ENCODE data around the gene FAM83G. TPM values are rescaled to one million over a fixed set of nuclear protein-coding genes. Genes with fewer than 3 reads are reported as not detected.

The FAM83G gene
- total RNA-seq, 1 experiment from 2014 or later: 31.4 TPM

DNA sequence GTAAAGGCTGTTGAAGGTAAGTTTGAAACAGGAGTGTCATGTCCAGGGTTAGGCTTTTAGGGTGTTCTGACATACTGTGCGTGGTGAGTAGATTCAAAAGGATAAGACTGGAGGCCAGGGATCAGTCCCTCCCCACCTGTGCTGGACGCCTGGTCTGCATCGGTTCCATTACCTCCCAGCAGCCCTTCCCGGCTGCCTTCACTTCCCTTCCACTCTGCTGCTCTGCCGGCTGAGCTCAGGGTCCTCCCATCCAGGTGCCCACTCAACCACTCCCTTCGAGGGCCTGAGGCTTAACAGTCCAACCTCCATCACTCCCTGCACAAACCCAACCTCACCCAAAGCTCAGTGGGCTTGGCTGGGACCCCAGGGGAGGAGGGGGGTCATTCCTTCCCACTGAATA, 56.7 kb downstream of the FAM83G start (continued):
- TF ChIP-seq E2F5 (CRISPR knock-in tag; IDR thresholded peaks at IDR 0.05) (no peak), ZNF416 (CRISPR knock-in tag; IDR thresholded peaks at IDR 0.05) (no peak), GRHL2 (CRISPR knock-in tag; IDR thresholded peaks at IDR 0.05; ENCODE audit: insufficient replicate concordance, severe bottlenecking) (no peak), ETV6 (CRISPR knock-in tag; IDR thresholded peaks at IDR 0.05) (no peak), ESRRA (CRISPR knock-in tag; IDR thresholded peaks at IDR 0.05; ENCODE audit: borderline replicate concordance) (no peak), MXD4 (CRISPR knock-in tag; IDR thresholded peaks at IDR 0.05; ENCODE audit: borderline replicate concordance) (no peak), NFYB (CRISPR knock-in tag; conservative IDR thresholded peaks at IDR 0.05; ENCODE audit: low read depth) (no peak), FOXP4 (CRISPR knock-in tag; IDR thresholded peaks at IDR 0.05) (no peak)
- TF ChIP-seq, protein P1, sequence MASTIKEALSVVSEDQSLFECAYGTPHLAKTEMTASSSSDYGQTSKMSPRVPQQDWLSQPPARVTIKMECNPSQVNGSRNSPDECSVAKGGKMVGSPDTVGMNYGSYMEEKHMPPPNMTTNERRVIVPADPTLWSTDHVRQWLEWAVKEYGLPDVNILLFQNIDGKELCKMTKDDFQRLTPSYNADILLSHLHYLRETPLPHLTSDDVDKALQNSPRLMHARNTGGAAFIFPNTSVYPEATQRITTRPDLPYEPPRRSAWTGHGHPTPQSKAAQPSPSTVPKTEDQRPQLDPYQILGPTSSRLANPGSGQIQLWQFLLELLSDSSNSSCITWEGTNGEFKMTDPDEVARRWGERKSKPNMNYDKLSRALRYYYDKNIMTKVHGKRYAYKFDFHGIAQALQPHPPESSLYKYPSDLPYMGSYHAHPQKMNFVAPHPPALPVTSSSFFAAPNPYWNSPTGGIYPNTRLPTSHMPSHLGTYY (CRISPR knock-in tag; IDR thresholded peaks at IDR 0.05): no peak
- TF ChIP-seq, protein P2, sequence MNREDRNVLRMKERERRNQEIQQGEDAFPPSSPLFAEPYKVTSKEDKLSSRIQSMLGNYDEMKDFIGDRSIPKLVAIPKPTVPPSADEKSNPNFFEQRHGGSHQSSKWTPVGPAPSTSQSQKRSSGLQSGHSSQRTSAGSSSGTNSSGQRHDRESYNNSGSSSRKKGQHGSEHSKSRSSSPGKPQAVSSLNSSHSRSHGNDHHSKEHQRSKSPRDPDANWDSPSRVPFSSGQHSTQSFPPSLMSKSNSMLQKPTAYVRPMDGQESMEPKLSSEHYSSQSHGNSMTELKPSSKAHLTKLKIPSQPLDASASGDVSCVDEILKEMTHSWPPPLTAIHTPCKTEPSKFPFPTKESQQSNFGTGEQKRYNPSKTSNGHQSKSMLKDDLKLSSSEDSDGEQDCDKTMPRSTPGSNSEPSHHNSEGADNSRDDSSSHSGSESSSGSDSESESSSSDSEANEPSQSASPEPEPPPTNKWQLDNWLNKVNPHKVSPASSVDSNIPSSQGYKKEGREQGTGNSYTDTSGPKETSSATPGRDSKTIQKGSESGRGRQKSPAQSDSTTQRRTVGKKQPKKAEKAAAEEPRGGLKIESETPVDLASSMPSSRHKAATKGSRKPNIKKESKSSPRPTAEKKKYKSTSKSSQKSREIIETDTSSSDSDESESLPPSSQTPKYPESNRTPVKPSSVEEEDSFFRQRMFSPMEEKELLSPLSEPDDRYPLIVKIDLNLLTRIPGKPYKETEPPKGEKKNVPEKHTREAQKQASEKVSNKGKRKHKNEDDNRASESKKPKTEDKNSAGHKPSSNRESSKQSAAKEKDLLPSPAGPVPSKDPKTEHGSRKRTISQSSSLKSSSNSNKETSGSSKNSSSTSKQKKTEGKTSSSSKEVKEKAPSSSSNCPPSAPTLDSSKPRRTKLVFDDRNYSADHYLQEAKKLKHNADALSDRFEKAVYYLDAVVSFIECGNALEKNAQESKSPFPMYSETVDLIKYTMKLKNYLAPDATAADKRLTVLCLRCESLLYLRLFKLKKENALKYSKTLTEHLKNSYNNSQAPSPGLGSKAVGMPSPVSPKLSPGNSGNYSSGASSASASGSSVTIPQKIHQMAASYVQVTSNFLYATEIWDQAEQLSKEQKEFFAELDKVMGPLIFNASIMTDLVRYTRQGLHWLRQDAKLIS (CRISPR knock-in tag; IDR thresholded peaks at IDR 0.05; ENCODE audit: borderline replicate concordance): no peak

DNA sequence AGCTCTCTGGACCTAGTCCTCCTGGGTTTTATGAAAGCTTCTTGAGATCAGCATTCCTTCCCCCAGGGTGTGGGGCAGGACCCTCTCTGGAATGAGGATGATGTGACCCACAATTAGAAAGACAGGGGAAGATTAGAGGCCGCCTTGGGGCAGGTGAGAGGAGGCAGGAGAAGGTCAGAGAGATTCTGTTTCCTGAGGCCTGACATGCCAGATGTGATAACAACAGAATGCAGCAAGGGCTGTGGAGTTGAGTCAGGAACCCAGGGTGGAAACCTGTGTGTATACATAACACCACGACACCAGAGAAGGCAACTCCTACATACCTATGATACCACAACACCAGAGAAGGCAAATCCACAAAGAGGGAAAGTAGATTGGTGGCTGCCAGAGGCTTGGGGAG, 58.0 kb downstream of the FAM83G start:
- Mint-ChIP-seq H3K27ac (no peak overlapping the region), H3K9me3 (no peaks in the 10 kb centered on the region), H3K4me3 (no peak overlapping the region), H3K4me1 (no peaks in the 10 kb centered on the region; the same call in 1 of the 2 replicates), H3K36me3 (no peaks in the 10 kb centered on the region), H3K27me3 (ENCODE audit: low read depth) (no peaks in the 10 kb centered on the region)
- CTCF ChIA-PET: interaction anchor here (1.1 kb wide), 1 partner anchor 15 kb away, joined by 4 read pairs; no protein-coding TSS in a partner anchor
- DNase-seq (ENCODE audit: low spot score): no peak
- POLR2A ChIA-PET: no interaction called here
- no peak for ATAC-seq
- TF ChIP-seq, protein P3, sequence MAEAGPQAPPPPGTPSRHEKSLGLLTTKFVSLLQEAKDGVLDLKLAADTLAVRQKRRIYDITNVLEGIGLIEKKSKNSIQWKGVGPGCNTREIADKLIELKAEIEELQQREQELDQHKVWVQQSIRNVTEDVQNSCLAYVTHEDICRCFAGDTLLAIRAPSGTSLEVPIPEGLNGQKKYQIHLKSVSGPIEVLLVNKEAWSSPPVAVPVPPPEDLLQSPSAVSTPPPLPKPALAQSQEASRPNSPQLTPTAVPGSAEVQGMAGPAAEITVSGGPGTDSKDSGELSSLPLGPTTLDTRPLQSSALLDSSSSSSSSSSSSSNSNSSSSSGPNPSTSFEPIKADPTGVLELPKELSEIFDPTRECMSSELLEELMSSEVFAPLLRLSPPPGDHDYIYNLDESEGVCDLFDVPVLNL (CRISPR knock-in tag; IDR thresholded peaks at IDR 0.05; ENCODE audit: borderline replicate concordance, low read depth): no peak
- TF ChIP-seq ESRRA (CRISPR knock-in tag; IDR thresholded peaks at IDR 0.05; ENCODE audit: borderline replicate concordance) (no peak), EMX1 (CRISPR knock-in tag; IDR thresholded peaks at IDR 0.05) (no peak), TEAD4 (CRISPR knock-in tag; IDR thresholded peaks at IDR 0.05) (no peak), SMAD4 (CRISPR knock-in tag; IDR thresholded peaks at IDR 0.05) (no peak), ETV6 (CRISPR knock-in tag; IDR thresholded peaks at IDR 0.05) (no peak), ATF6 (CRISPR knock-in tag; IDR thresholded peaks at IDR 0.05) (no peak), PRRX2 (CRISPR knock-in tag; IDR thresholded peaks at IDR 0.05) (no peak)
- TF ChIP-seq, protein P4, sequence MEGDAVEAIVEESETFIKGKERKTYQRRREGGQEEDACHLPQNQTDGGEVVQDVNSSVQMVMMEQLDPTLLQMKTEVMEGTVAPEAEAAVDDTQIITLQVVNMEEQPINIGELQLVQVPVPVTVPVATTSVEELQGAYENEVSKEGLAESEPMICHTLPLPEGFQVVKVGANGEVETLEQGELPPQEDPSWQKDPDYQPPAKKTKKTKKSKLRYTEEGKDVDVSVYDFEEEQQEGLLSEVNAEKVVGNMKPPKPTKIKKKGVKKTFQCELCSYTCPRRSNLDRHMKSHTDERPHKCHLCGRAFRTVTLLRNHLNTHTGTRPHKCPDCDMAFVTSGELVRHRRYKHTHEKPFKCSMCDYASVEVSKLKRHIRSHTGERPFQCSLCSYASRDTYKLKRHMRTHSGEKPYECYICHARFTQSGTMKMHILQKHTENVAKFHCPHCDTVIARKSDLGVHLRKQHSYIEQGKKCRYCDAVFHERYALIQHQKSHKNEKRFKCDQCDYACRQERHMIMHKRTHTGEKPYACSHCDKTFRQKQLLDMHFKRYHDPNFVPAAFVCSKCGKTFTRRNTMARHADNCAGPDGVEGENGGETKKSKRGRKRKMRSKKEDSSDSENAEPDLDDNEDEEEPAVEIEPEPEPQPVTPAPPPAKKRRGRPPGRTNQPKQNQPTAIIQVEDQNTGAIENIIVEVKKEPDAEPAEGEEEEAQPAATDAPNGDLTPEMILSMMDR (IDR thresholded peaks at IDR 0.05): no peak
- TF ChIP-seq, protein P5, sequence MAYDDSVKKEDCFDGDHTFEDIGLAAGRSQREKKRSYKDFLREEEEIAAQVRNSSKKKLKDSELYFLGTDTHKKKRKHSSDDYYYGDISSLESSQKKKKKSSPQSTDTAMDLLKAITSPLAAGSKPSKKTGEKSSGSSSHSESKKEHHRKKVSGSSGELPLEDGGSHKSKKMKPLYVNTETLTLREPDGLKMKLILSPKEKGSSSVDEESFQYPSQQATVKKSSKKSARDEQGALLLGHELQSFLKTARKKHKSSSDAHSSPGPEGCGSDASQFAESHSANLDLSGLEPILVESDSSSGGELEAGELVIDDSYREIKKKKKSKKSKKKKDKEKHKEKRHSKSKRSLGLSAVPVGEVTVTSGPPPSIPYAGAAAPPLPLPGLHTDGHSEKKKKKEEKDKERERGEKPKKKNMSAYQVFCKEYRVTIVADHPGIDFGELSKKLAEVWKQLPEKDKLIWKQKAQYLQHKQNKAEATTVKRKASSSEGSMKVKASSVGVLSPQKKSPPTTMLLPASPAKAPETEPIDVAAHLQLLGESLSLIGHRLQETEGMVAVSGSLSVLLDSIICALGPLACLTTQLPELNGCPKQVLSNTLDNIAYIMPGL (CRISPR knock-in tag; IDR thresholded peaks at IDR 0.05): no peak
- TF ChIP-seq, protein P6, sequence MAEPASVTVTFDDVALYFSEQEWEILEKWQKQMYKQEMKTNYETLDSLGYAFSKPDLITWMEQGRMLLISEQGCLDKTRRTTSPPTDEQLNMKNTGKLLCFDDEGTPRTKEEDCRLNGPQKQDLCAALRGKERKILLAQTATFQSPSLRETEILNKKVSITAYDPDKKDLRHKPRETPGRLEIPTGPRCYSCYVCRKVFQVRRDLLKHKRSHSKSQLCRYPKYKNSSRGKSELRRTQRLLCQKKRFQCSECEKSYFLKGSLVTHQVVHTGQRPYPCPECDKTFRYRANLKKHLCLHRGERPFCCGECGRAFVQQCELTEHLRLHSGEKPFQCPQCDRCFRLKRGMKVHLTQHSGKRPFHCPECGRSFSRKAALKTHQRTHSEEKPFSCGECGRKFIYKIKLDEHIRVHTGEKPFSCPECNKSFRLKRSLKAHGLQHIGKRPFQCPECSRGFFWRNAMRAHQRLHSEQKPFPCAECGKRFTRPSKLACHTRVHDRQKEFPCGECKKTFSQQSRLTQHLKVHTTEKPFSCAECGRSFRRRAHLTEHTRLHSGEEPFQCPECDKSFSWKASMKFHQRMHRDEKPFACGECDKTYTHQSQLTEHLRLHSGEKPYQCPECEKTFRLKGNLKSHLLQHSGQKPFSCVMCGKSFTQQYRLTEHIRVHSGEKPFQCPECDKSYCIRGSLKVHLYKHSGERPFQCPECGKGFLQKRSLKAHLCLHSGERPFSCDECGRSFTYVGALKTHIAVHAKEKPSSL (CRISPR knock-in tag; conservative IDR thresholded peaks at IDR 0.05): no peak
